ENCODE data around the gene ARID5B.

The ARID5B gene

GRCh38 chr10:61937631-61938351 is 36.3 kb downstream of the ARID5B start:
- peak; percentile 49 for DNase-seq (ENCODE audit: low read depth)

- no peak for DNase-seq (ENCODE audit: low read depth)
Observed at GRCh38 chr10:61939902-61940301, 38.4 kb downstream of the ARID5B start.

GRCh38 chr10:61941202-61941681 is 39.7 kb downstream of the ARID5B start:
- no peak for DNase-seq (ENCODE audit: low read depth)

GRCh38 chr10:61942604-61943461 is 41.3 kb downstream of the ARID5B start:
- DNase-seq (ENCODE audit: low read depth) = no peak

- DNase-seq (ENCODE audit: low read depth) = peak; percentile 59
Observed at GRCh38 chr10:61943674-61944378, 42.3 kb downstream of the ARID5B start.

GRCh38 chr10:61944410-61945147 is 43.1 kb downstream of the ARID5B start:
- no peak for DNase-seq (ENCODE audit: low read depth)

GRCh38 chr10:61949687-61950086 is 48.2 kb downstream of the ARID5B start:
- no peak for DNase-seq (ENCODE audit: low read depth)

GRCh38 chr10:61950449-61951143 is 49.1 kb downstream of the ARID5B start:
- DNase-seq (ENCODE audit: low read depth) = no peak

- no peak for DNase-seq (ENCODE audit: low read depth)
Observed at GRCh38 chr10:61951144-61951483, 49.6 kb downstream of the ARID5B start.

GRCh38 chr10:61952028-61952674 is 50.7 kb downstream of the ARID5B start:
- no peak for DNase-seq (ENCODE audit: low read depth)

- no peak for DNase-seq (ENCODE audit: low read depth)
Observed at GRCh38 chr10:61953183-61953582, 51.7 kb downstream of the ARID5B start.

- no peak for DNase-seq (ENCODE audit: low read depth)
Observed at GRCh38 chr10:61957806-61958205, 56.3 kb downstream of the ARID5B start.

- no peak for DNase-seq (ENCODE audit: low read depth)
Observed at GRCh38 chr10:61958311-61958710, 56.8 kb downstream of the ARID5B start.

GRCh38 chr10:61958805-61959204 is 57.3 kb downstream of the ARID5B start:
- no peak for DNase-seq (ENCODE audit: low read depth)

- DNase-seq (ENCODE audit: low read depth) = no peak
Observed at GRCh38 chr10:61959814-61960213, 58.3 kb downstream of the ARID5B start.

- DNase-seq (ENCODE audit: low read depth) = no peak
Observed at GRCh38 chr10:61960396-61961120, 59.1 kb downstream of the ARID5B start.

GRCh38 chr10:61961278-61961677 is 59.8 kb downstream of the ARID5B start:
- DNase-seq (ENCODE audit: low read depth) = no peak

- DNase-seq (ENCODE audit: low read depth) = no peak
Observed at GRCh38 chr10:61962971-61963370, 61.5 kb downstream of the ARID5B start.

GRCh38 chr10:61963669-61964058 is 62.2 kb downstream of the ARID5B start:
- no peak for DNase-seq (ENCODE audit: low read depth)

GRCh38 chr10:61964059-61964709 is 62.7 kb downstream of the ARID5B start:
- DNase-seq (ENCODE audit: low read depth) = no peak
